Measurements from ENCODE around the gene BCDIN3D. TPM values are rescaled to one million over a fixed set of nuclear protein-coding genes. Genes with fewer than 3 reads are reported as not detected.

Gene BCDIN3D
- total and polyA plus RNA-seq, 9 of the 15 experiments (the other 6 are each of a cell fraction or from before 2014, with no cell fraction given): 3.7 to 6.9 (median 5.6) TPM

DNA sequence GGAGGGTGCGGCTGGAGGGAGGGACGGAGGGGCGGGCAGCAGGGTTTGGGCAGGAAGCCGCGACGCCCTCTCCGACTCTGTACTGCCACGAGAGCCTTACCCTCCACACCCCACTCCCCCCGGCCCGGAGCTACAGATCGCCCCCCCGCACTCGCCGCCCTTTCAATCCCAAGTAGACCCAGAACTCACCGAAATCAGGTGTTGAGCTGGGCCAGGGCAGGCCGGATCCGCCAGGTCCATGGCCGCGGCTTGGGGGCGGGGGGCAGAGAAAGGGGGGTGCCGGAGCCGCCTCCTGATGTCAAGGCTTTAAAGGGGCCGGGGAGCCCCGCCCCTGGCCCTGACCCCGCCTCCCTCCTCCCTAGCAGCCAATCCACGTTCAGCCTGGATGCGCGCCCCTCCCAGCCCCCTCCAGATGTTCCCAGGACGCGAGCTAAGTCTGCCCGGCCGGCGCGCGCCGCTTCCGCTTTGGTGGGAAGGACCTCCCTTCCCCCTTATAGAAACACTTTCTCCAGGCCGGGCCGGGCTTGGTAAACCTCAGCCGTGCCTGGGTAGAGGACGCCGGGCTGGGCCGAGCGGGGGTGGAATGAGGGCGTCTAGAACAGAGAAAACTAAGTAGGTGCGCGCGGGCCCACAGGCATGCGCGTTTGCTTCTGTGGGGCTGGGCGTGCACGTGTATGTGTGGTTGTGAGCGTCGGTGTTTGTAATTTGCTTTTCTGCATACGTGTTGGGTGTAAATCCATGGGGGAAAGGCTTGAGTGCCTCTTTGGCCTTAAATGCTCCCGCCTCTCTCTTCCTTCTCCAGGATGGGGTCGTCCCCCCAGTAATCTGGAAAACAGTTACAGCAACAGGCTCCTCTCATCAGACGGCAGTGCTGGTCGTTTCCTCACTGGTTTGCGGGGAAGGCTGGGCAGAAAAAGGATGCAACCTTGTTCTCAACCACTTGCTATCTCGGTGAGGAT, 14.5 kb downstream of the BCDIN3D start, which contains the start of gene NCKAP5L (continued):
- TF ChIP-seq ZNF318 (IDR thresholded peaks at IDR 0.05; ENCODE audit: borderline replicate concordance in 1 of 2, low read depth in 1 of 2): no peak
- TF ChIP-seq CCAR2 (IDR thresholded peaks at IDR 0.05; ENCODE audit: low read depth, low read length): no peak
- TF ChIP-seq ARID3A (IDR thresholded peaks at IDR 0.05; ENCODE audit: borderline replicate concordance, low read depth, low read length): no peak
- no peak for TF ChIP-seq ZNF143 (CRISPR knock-in tag; IDR thresholded peaks at IDR 0.05)
- no peak for TF ChIP-seq ZNF764 (CRISPR knock-in tag; IDR thresholded peaks at IDR 0.05; ENCODE audit: low read depth)
- TF ChIP-seq SMAD2 (IDR thresholded peaks at IDR 0.05; ENCODE audit: low read depth, low read length): no peak
- TF ChIP-seq RCOR1 (IDR thresholded peaks at IDR 0.05; ENCODE audit: borderline replicate concordance in 1 of 2, low read depth in 2 of 2, low read length in 2 of 2): peak in 1 of 2 experiments; percentile 52; a peak in 1 of 4 replicates
- TF ChIP-seq POLR2A (conservative IDR thresholded peaks at IDR 0.05): peak; percentile 86
- TF ChIP-seq HNRNPL (IDR thresholded peaks at IDR 0.05; ENCODE audit: low read depth, low read length): no peak
- no peak for TF ChIP-seq HIVEP1 (CRISPR knock-in tag; IDR thresholded peaks at IDR 0.05)
- no peak for TF ChIP-seq RNF2 (IDR thresholded peaks at IDR 0.05)
- TF ChIP-seq, protein P1, sequence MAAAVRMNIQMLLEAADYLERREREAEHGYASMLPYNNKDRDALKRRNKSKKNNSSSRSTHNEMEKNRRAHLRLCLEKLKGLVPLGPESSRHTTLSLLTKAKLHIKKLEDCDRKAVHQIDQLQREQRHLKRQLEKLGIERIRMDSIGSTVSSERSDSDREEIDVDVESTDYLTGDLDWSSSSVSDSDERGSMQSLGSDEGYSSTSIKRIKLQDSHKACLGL (CRISPR knock-in tag; IDR thresholded peaks at IDR 0.05; ENCODE audit: borderline replicate concordance, poor library complexity, severe bottlenecking): peak; percentile 25
- no peak for TF ChIP-seq RBM39 (optimal IDR thresholded peaks at IDR 0.05; ENCODE audit: low read depth, low read length)
- TF ChIP-seq POU5F1 (IDR thresholded peaks at IDR 0.05; ENCODE audit: borderline replicate concordance, low read depth, low read length, partially characterized antibody): no peak
- TF ChIP-seq ZBTB7A (IDR thresholded peaks at IDR 0.05; ENCODE audit: borderline replicate concordance, control insufficient read depth, low read depth, low read length): peak; percentile 68; the same call in 1 of the 2 replicates
- TF ChIP-seq POLR2H (tag; IDR thresholded peaks at IDR 0.05; ENCODE audit: low read depth): peak; percentile 59; the same call in 1 of the 2 replicates
- no peak for TF ChIP-seq TCF7 (IDR thresholded peaks at IDR 0.05; ENCODE audit: borderline replicate concordance)
